Kidney capillary endothelial cell (primary cell): ENCODE data around the gene MKRN2.
A peak's percentile ranks its signal among the peaks of the same experiment; 100 is the strongest.
"Not testable (repeated sequence)": the region's sequence is repeated elsewhere in the genome, so short reads cannot be mapped to it uniquely, and the experiment has no call there.

Experiments used
- DNase-seq: peaks from one replicate; pipeline ENCODE4 v3.0.0-alpha.2; 2018; ENCODE audit warnings: low spot score

MKRN2 gene, protein sequence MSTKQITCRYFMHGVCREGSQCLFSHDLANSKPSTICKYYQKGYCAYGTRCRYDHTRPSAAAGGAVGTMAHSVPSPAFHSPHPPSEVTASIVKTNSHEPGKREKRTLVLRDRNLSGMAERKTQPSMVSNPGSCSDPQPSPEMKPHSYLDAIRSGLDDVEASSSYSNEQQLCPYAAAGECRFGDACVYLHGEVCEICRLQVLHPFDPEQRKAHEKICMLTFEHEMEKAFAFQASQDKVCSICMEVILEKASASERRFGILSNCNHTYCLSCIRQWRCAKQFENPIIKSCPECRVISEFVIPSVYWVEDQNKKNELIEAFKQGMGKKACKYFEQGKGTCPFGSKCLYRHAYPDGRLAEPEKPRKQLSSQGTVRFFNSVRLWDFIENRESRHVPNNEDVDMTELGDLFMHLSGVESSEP

GRCh38 chr3:12556690-12557472, at the start of gene MKRN2:
MKRN2 (plus strand) TSS chr3:12557087; CDS start chr3:12557151, 64 bp downstream.
- peak; percentile 83 for DNase-seq

DNA sequence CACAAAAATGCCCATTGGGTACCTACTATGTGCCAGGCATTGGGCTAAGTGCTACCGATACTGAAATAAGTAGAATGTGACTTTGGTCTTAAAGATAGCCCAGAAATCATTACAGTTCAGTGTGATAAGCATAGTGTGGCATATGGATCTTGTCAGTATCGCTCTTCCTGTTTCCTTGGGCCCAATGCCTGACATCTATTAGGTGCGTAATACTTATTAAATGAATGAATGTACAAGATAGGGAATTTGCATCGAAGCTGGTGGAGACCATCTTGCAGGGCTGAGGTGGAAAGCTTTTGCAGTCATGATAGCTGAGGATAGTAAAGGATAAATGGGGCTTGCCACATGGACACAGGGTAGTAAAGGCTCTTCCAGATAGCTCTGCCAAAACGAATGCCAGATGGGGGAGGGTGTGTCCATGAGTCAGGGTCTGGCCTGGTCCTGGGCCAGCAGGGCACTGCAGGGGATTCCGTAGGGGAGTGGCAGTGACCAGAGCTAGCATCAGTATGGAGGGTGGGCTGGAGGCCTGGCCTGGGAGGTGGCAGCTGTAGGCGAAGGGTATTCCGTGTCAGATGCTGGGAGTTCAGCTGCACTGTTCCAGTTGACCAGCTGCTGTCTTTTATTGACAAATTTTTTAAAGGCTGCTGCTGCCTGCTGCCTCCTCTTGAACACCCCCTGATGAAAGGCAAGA, 49.2 kb upstream of the MKRN2 start:
- DNase-seq, result no peak

DNA sequence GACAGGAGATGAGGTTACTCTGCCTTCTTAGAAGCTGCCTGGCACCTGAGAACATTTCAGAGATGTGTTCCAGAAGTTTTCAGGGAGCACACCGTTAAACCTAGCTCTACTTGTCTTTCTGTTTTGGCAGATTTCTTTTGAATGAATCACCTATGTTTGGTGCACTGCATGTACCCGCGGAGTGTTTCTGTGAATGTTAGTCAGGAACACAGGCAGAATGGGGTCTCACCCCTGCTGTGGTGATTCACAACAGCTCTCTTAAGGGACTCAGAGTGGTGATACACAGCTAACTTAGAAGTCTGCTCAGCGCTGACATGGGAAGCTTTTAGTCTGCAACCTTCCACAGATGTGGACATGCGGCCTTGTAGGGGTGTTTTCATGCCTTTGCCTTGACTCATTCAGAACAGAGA, 48.6 kb upstream of the MKRN2 start:
- peak; percentile 6 for DNase-seq

GRCh38 chr3:12509466-12509865, 47.4 kb upstream of the MKRN2 start:
- DNase-seq, result no peak

DNA sequence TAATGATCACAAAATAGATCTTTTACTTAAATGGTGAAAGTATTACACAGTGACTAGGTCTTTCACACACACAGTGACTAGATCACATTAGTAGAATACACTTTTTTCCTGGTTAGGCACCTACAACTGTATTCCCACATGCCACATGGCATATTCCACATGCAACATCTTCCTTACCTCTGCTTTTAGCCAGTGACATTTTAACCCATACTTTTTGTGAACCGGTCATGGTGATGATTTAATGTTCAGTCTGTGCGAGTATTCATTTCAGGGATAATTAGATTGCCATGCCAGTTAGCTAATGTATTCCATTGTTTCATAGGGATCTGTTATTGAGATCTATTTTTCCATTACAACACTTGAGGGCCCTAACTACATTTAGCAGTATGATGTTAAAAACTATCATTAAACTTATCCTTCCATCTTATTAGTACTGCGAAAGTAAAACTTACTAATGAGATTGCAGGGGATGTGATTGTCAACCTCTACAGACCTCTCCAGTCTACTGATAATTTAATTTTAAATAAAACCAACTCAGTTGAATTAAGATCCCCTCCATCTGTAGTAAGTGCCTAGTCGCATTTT, 44.3 kb upstream of the MKRN2 start:
- no peak for DNase-seq

DNA sequence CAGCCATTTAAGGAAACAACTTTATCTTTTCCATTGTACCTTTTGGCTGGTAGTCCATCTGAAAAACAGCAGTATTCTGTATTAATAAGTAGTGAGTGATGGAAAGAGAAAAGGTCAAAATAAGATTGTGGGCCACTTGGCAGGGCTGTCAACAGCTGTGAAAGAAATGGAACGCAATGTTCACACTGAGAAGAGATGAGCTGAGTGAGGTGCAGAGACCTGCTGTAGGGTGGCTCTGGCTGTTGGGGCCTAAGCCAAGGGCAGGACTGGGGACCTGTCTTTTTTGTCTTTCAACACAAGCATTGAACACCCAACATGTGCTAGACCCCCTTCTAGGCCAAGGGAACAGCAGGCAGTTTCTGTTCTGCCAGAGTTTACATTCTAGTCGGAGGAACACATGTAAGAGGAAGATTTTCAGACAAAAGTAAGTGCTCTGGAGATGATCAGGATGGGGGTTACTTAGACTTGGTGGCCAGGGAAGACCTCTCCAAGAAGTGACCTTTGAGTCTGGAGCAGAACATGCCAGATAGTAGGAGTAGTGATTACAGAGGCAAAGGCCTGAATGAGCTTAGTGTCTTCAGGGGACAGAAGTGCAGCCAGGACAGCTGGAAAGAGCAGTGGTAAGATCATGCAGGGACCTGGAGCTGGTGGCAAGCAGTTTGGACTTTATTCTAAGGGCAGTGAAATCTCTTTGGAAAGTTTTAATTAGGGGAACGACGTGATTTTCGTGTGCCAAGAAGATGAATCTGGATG, 43.0 kb upstream of the MKRN2 start:
- DNase-seq, result no peak

GRCh38 chr3:12515631-12516030, 41.3 kb upstream of the MKRN2 start:
- DNase-seq, result no peak

- no peak for DNase-seq
These were observed 40.0 kb upstream of the MKRN2 start for GRCh38 chr3:12516873-12517272.

DNA sequence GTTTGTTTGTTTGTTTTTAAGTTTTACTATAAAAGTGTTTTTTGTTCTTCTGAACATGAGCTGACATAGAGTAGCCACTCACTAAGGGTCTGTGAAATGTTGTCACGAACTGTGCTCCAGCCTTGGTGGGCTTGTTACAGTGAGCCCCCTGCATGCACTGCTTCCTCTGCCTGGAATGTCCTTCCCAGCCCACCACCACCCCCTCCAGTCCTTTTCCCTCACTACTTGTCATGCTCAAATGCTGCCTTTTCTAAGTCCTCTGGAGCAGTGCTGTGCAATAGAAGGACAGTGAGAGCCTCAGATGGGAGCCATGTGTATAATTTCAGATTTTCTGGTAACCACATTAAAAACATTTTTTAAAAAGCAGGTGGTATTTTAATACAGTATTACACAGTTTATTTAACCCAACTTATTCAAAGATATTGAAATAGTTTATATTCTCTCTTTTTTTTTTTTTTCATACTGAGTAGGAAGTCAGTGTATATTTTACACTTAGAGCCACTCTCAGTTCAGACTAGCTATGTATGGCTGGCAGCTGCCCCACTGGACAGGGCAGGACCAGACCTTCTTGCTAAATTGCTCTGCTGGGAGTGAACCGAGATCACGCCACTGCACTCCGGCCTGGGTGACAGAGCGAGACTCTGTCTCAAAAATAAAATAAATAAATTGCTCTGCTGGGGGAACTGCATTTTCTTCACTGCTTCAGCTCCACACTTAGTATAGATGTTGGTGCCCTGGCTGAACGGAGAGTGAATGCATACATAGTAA, 38.4 kb upstream of the MKRN2 start:
- DNase-seq, result no peak

DNA sequence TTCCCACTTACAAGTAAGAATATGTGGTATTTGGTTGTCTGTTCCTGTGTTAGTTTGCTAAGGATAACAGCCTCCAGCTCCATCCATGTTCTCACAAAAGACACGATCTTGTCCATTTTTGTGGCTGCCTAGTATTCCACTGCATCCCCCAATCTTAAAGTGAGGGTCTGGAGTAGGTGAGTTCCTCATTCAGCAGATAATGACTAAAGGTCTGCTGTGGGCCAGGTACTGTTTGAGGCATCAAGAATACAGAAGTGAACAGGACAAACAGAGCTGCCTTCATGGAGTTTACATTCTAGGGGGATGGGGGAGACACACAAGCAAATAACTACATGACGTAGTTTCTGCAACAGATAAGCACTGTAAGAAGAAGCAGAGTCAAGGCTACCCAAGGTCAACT, 35.9 kb upstream of the MKRN2 start:
- DNase-seq, result no peak

- no peak for DNase-seq
These were observed 34.2 kb upstream of the MKRN2 start for GRCh38 chr3:12522721-12523120.

GRCh38 chr3:12527757-12528143, 29.1 kb upstream of the MKRN2 start:
- no peak for DNase-seq

GRCh38 chr3:12532182-12532581, 24.7 kb upstream of the MKRN2 start:
- no peak for DNase-seq

DNA sequence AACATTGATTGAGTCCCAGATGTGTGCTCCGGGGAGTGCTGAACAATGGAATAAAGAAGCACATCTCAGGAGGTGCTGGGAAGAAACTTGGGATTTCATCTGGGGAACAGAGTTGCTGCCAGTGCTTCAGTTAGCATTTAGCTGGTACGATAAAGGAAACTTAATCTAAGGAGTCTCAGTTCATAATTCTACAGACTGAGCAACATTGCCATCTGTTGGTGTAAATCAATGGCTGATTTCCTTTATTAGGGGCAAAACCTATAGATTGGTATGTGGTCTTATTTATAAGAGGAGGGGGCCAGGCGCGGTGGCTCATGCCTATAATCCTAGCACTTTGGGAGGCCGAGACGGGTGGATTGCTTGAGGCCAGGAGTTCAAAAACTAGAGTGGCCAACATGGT, 20.5 kb upstream of the MKRN2 start:
- DNase-seq, result no peak

DNA sequence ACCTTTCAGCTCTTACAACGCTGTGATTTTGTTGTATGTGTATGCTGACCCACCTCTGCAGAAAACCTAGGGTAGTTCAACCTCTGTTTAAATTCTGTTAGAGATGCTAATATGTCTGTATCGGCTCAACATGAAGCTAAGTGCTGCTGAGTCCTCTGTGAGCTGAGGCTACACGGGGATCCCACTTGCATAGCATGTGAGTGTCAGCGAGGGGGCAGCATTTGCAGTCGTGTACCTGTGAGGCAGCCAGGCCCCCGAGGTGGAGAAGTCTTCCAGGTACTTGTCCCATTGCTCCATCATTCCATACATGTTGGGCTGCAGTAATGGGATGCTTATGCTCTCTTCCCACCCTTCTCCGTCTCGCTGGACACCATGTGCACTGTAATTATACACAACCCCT, 15.3 kb upstream of the MKRN2 start:
- no peak for DNase-seq

- not testable (repeated sequence) for DNase-seq
These were observed 13.4 kb upstream of the MKRN2 start for GRCh38 chr3:12543497-12543896.

GRCh38 chr3:12544652-12545472, 12.0 kb upstream of the MKRN2 start:
- DNase-seq, result no peak

DNA sequence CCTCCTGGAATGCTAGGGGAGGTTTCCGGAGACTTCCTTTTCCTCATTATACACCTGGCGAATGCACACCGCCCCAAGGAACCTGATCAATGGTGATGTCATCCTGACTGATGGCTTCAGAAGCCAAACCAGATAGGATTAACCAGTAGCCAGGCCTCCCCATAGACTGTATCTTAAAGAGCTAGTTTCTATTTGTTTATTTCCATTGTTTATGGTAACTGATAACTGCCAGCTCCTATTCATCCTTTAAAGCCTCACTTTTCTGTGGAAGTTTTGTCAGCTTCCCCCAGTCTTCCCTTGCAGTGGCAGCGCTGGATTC, 11.5 kb upstream of the MKRN2 start, which contains the start of gene MKRN2OS:
TSS of gene MKRN2OS (minus strand) at position 27 of the 319 bp plus-strand sequence. CDS start 35 bp downstream, outside the sequence.
- DNase-seq, result no peak

DNA sequence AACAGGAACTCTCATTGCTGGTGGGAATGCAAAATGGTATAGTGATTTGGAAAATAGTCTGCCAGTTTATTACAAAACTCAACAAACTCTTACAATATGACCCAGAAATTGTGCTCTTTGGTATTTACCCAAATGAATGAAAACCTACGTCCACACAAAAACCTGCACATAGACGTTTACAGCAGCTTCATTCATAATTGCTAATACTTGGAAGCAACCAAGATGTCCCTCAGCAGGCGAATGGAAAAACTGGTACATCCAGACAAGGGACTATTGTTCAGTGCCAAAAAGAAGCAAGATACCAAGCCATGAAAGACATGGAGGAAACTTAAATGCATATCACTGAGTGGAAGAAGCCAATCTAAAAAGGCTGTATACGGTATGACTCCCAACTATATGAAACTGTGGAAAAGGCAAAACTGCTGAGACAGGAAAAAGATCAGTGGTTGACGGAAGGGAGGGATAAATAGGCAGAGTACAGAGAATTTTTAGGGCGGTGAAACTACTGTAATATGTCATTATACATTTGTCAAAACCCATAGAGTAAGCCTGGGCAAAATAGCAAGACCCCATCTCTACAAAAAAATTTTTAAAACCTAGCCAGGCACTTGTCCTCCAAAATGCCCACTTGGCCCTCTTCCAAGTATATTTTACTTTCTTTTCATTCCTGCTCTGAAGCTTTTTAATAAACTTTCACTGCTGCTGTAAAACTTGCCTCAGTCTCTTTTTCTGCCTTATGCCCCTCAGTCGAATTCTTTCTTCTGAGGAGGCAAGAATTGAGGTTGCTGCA, 6.7 kb upstream of the MKRN2 start:
- no peak for DNase-seq
